ENCODE results near the gene CNTN4. TPM values are rescaled to one million over a fixed set of nuclear protein-coding genes. Genes with fewer than 3 reads are reported as not detected.

The CNTN4 gene
- total RNA-seq, 1 experiment from 2014 or later, result not detected

- POLR2A ChIA-PET, result no interaction called here
- H3K9me3 Mint-ChIP-seq, result peaks cover 77% of the 10 kb centered on the region
- TF ChIP-seq SOX15 (CRISPR knock-in tag; IDR thresholded peaks at IDR 0.05), result no peak
- TF ChIP-seq FOXP1 (CRISPR knock-in tag; IDR thresholded peaks at IDR 0.05; ENCODE audit: borderline replicate concordance), result no peak
- CTCF ChIA-PET, result no interaction called here
- DNase-seq (ENCODE audit: low spot score), result no peak
- no peak overlapping the region for H3K27ac Mint-ChIP-seq
- no peak overlapping the region for H3K4me3 Mint-ChIP-seq
- no peaks in the 10 kb centered on the region for H3K4me1 Mint-ChIP-seq
- peaks cover 62% of the 10 kb centered on the region for H3K36me3 Mint-ChIP-seq
- no peak for ATAC-seq
- peaks cover 19% of the 10 kb centered on the region for H3K27me3 Mint-ChIP-seq (ENCODE audit: low read depth)
Measured at GRCh38 chr3:2099028-2099671, 484 bp downstream of the CNTN4 start.

- CTCF ChIA-PET, result no interaction called here
Measured at GRCh38 chr3:2099779-2100191, 1.1 kb downstream of the CNTN4 start.

More at GRCh38 chr3:2099779-2100191, 1.1 kb downstream of the CNTN4 start:
- Mint-ChIP-seq H3K36me3 (peaks cover 63% of the 10 kb centered on the region), H3K27ac (no peak overlapping the region), H3K9me3 (peaks cover 77% of the 10 kb centered on the region), H3K27me3 (ENCODE audit: low read depth) (peaks cover 19% of the 10 kb centered on the region), H3K4me1 (no peaks in the 10 kb centered on the region), H3K4me3 (no peak overlapping the region; the same call in 1 of the 2 replicates)
- POLR2A ChIA-PET, result no interaction called here
- DNase-seq (ENCODE audit: low spot score) (no peak), ATAC-seq (no peak)
- TF ChIP-seq ZNF532 (CRISPR knock-in tag; IDR thresholded peaks at IDR 0.05; ENCODE audit: borderline replicate concordance) (no peak), FOXP4 (CRISPR knock-in tag; IDR thresholded peaks at IDR 0.05) (no peak), TCF7 (CRISPR knock-in tag; IDR thresholded peaks at IDR 0.05; ENCODE audit: low read depth) (no peak), E2F1 (CRISPR knock-in tag; IDR thresholded peaks at IDR 0.05) (no peak), ATF3 (CRISPR knock-in tag; conservative IDR thresholded peaks at IDR 0.05) (no peak), USF1 (CRISPR knock-in tag; IDR thresholded peaks at IDR 0.05) (no peak), NFATC4 (CRISPR knock-in tag; IDR thresholded peaks at IDR 0.05) (no peak), ZNF281 (CRISPR knock-in tag; IDR thresholded peaks at IDR 0.05) (no peak), CREB1 (CRISPR knock-in tag; IDR thresholded peaks at IDR 0.05) (no peak), ZNF219 (CRISPR knock-in tag; IDR thresholded peaks at IDR 0.05; ENCODE audit: borderline replicate concordance) (no peak), PREB (CRISPR knock-in tag; IDR thresholded peaks at IDR 0.05; ENCODE audit: borderline replicate concordance) (no peak), FOXK1 (CRISPR knock-in tag; IDR thresholded peaks at IDR 0.05) (no peak), ZNF121 (CRISPR knock-in tag; IDR thresholded peaks at IDR 0.05) (no peak), JUN (CRISPR knock-in tag; IDR thresholded peaks at IDR 0.05) (no peak), ZNF416 (CRISPR knock-in tag; IDR thresholded peaks at IDR 0.05) (no peak)
